HCT116 (cell line): ENCODE measurements around the gene PLVAP. TPM values are rescaled to one million over a fixed set of nuclear protein-coding genes. Genes with fewer than 3 reads are reported as not detected.

Experiments
- ATAC-seq: fragments of 200-7000 bp; cut with Tn5 transposase; 2 replicates; pipeline ENCODE4 v1.9.1; 2020; ENCODE audit warnings: mild to moderate bottlenecking, moderate library complexity
- BruUV-seq: library from RNA; stranded (reverse); fragments of 400-500 nt; replicated peaks from 2 replicates; lab custom pipeline; 2021; lab: Mats Ljungman, UMichigan
- CTCF ChIA-PET: fragments of 300-600 bp; sonication (Branson Sonifier 250); formaldehyde crosslinking; loops from one replicate; lab custom pipeline; 2021; ENCODE audit warnings: antibody characterized with exemption; lab: Charles Lee
- POLR2A ChIA-PET: fragments of 300-600, 350-600 bp; sonication (Branson Sonifier 250); formaldehyde crosslinking; loops from one replicate; lab custom pipeline; 2021; ENCODE audit warnings: antibody characterized with exemption; lab: Charles Lee
- RAD21 ChIA-PET, 2 experiments: fragments of 300-600 bp; sonication (Branson Sonifier 250); formaldehyde crosslinking; loops; one replicate each; lab custom pipeline; 2023; ENCODE audit warnings: low total read pairs in 2 of 2; ENCODE audit not compliant: uncharacterized antibody in 2 of 2, unreplicated experiment in 2 of 2, low non-redundant PET in 1 of 2; lab: Charles Lee
- DNase-seq: peaks from one replicate; pipeline ENCODE4 v3.0.0-alpha.2; 2010; ENCODE audit warnings: low read depth, low spot score
- H2AFZ ChIP-seq: fragments of 200-600 bp; shearing (Covaris generic), sonication (generic); 2 replicates; pipeline ENCODE4 v1.6.1; 2017; ENCODE audit warnings: low read depth, mixed run types, mixed read lengths, antibody characterized with exemption, low read length; ENCODE audit not compliant: poor library complexity, severe bottlenecking
- H3K27ac ChIP-seq: 2 replicates; pipeline ENCODE4 v1.5.1; 2012; ENCODE audit warnings: low read depth, low read length
- H3K27me3 ChIP-seq: fragments of 200-600 bp; sonication (generic); 2 replicates; pipeline ENCODE4 v1.6.1; 2016; ENCODE audit warnings: mixed run types, low read length, mixed read lengths; ENCODE audit not compliant: insufficient read depth
- H3K36me3 ChIP-seq, 2 experiments: fragments of 200-500 bp in 1 of 2; fragments of 200-600 bp in 1 of 2; sonication (Bioruptor generic) in 1 of 2; sonication (generic) in 1 of 2; 2 replicates each; pipeline versions ENCODE4 v1.5.1 to v1.6.1; 2014 to 2016; ENCODE audit warnings: low read length in 2 of 2, inconsistent platforms in 1 of 2, mixed read lengths in 1 of 2, mixed run types in 1 of 2; ENCODE audit not compliant: insufficient read depth in 2 of 2, control insufficient read depth in 1 of 2
- H3K4me1 ChIP-seq, 2 experiments: fragments of 200-600 bp in 1 of 2; sonication (generic) in 1 of 2; 2 replicates each; pipeline versions ENCODE4 v1.5.1 to v1.6.1; 2012 to 2017; ENCODE audit warnings: low read length in 2 of 2, inconsistent platforms in 1 of 2, mild to moderate bottlenecking in 1 of 2, mixed read lengths in 1 of 2, mixed run types in 1 of 2, moderate library complexity in 1 of 2; ENCODE audit not compliant: insufficient read depth in 2 of 2, control insufficient read depth in 1 of 2
- H3K4me2 ChIP-seq: fragments of 200-600 bp; sonication (generic); 2 replicates; pipeline ENCODE4 v1.6.1; 2017; ENCODE audit warnings: mixed run types, low read length, mixed read lengths
- H3K4me3 ChIP-seq, 2 experiments: fragments of 200-600 bp in 1 of 2; sonication (generic) in 1 of 2; replicated peaks in 1 of 2; 2 replicates each; pipeline ENCODE4 v1.5.1; 2011 to 2016; ENCODE audit warnings: low read length in 2 of 2, control low read depth in 1 of 2, low read depth in 1 of 2, mild to moderate bottlenecking in 1 of 2, mixed read lengths in 1 of 2, mixed run types in 1 of 2
- H3K79me2 ChIP-seq: fragments of 200-600 bp; sonication (generic); 2 replicates; pipeline ENCODE4 v1.6.1; 2017; ENCODE audit warnings: mild to moderate bottlenecking, mixed run types, low read length, moderate library complexity, mixed read lengths; ENCODE audit not compliant: insufficient read depth
- H3K9ac ChIP-seq: fragments of 200-600 bp; sonication (generic); 2 replicates; pipeline ENCODE4 v1.6.1; 2016; ENCODE audit warnings: low read length, mixed read lengths
- H3K9me2 ChIP-seq: fragments of 200-600 bp; sonication (generic), shearing (Covaris generic); 2 replicates; pipeline ENCODE4 v1.6.1; 2017; ENCODE audit warnings: mixed run types, mild to moderate bottlenecking, moderate library complexity; ENCODE audit not compliant: insufficient read depth
- H3K9me3 ChIP-seq, 2 experiments: fragments of 200-500 bp in 1 of 2; fragments of 200-600 bp in 1 of 2; sonication (Bioruptor generic) in 1 of 2; sonication (generic) in 1 of 2; 2 replicates each; pipeline ENCODE4 v1.6.1; 2014 to 2017; ENCODE audit warnings: low read length in 2 of 2, mixed read lengths in 2 of 2, inconsistent platforms in 1 of 2, low read depth in 1 of 2, mild to moderate bottlenecking in 1 of 2, mixed run types in 1 of 2, moderate library complexity in 1 of 2; ENCODE audit not compliant: control insufficient read depth in 1 of 2, insufficient read depth in 1 of 2
- H4K20me1 ChIP-seq: fragments of 200-600 bp; sonication (generic), shearing (Covaris generic); 2 replicates; pipeline ENCODE4 v1.6.1; 2017; ENCODE audit warnings: mixed run types, mild to moderate bottlenecking, moderate library complexity; ENCODE audit not compliant: insufficient read depth
- CBX3 ChIP-seq: IDR thresholded peaks from 2 replicates; pipeline ENCODE4 v1.6.1; 2012; ENCODE audit warnings: low read depth
- CEBPB ChIP-seq: IDR thresholded peaks from 2 replicates; pipeline ENCODE4 v1.6.1; 2012; ENCODE audit warnings: low read depth
- CTCF ChIP-seq, 3 experiments: fragments of 200-600 bp in 1 of 3; sonication (generic) in 1 of 3; IDR thresholded peaks in 2 of 3; conservative IDR thresholded peaks in 1 of 3; 2 replicates each; pipeline ENCODE4 v1.5.1; 2012 to 2017; ENCODE audit warnings: low read depth in 2 of 3, low read length in 2 of 3, antibody characterized with exemption in 1 of 3, borderline replicate concordance in 1 of 3, control low read depth in 1 of 3, mild to moderate bottlenecking in 1 of 3, mixed read lengths in 1 of 3, mixed run types in 1 of 3, moderate library complexity in 1 of 3; ENCODE audit not compliant: insufficient read depth in 1 of 3
- ELF1 ChIP-seq: IDR thresholded peaks from 2 replicates; pipeline ENCODE4 v1.6.1; 2012; ENCODE audit warnings: low read depth, borderline replicate concordance
- FOSL1 ChIP-seq: IDR thresholded peaks from 2 replicates; pipeline ENCODE4 v1.6.1; 2012; ENCODE audit warnings: low read depth
- JUND ChIP-seq: IDR thresholded peaks from 2 replicates; pipeline ENCODE4 v1.6.1; 2012
- POLR2A ChIP-seq: IDR thresholded peaks from 2 replicates; pipeline ENCODE4 v1.7.0; 2011; ENCODE audit warnings: borderline replicate concordance; ENCODE audit not compliant: insufficient read depth, insufficient read length; ENCODE audit errors: extremely low read depth
- RAD21 ChIP-seq: IDR thresholded peaks from 2 replicates; pipeline ENCODE4 v1.6.1; 2012; ENCODE audit warnings: low read depth, mild to moderate bottlenecking
- SP1 ChIP-seq: IDR thresholded peaks from 2 replicates; pipeline ENCODE4 v1.6.1; 2012; ENCODE audit warnings: low read depth
- TCF7L2 ChIP-seq: IDR thresholded peaks from 2 replicates; pipeline ENCODE4 v1.7.0; 2011; ENCODE audit warnings: borderline replicate concordance, inconsistent platforms; ENCODE audit not compliant: insufficient read depth, insufficient read length; ENCODE audit errors: extremely low read depth
- YY1 ChIP-seq: IDR thresholded peaks from 2 replicates; pipeline ENCODE4 v1.6.1; 2011; ENCODE audit warnings: low read length, low read depth, moderate library complexity, mild to moderate bottlenecking; ENCODE audit not compliant: insufficient replicate concordance; ENCODE audit errors: extremely low read depth
- ZFX ChIP-seq: fragments of 450-650 bp; IDR thresholded peaks from 2 replicates; pipeline ENCODE4 v1.6.1; 2017
- intact Hi-C: fragments of 100-400 bp; cut with micrococcal nuclease; formaldehyde crosslinking; loops from 2 replicates; pipeline ENCODE4 v1.10.0; 2022
- total RNA-seq: library from RNA; stranded (reverse); gene quantifications from one replicate; pipeline ENCODE4 v1.2.1, GENCODE V29; 2021; ENCODE audit not compliant: unreplicated experiment
- TF ChIP-seq, protein P1 (sequence below): IDR thresholded peaks from 2 replicates; pipeline ENCODE4 v1.6.1; 2012
- TF ChIP-seq, protein P2 (sequence below): IDR thresholded peaks from 2 replicates; pipeline ENCODE4 v1.6.1; 2012; ENCODE audit warnings: low read depth
- TF ChIP-seq, protein P3 (sequence below): IDR thresholded peaks from 2 replicates; pipeline ENCODE4 v1.6.1; 2012

The PLVAP gene
- total RNA-seq, 1 experiment from 2014 or later = 0.47 TPM

- H3K27ac ChIP-seq = no peak overlapping the region
- no TSS peak for BruUV-seq
- peaks cover 1% of the 10 kb centered on the region; the same call in 1 of the 2 replicates for H3K79me2 ChIP-seq
- POLR2A ChIA-PET = no interaction called here
- DNase-seq = no peak
- intact Hi-C loops = no loop called here
- CTCF ChIA-PET = no interaction called here
- TF ChIP-seq RAD21 = no peak
- TF ChIP-seq, protein P1, sequence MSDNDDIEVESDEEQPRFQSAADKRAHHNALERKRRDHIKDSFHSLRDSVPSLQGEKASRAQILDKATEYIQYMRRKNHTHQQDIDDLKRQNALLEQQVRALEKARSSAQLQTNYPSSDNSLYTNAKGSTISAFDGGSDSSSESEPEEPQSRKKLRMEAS = no peak
- TF ChIP-seq FOSL1 = no peak
- TF ChIP-seq, protein P2, sequence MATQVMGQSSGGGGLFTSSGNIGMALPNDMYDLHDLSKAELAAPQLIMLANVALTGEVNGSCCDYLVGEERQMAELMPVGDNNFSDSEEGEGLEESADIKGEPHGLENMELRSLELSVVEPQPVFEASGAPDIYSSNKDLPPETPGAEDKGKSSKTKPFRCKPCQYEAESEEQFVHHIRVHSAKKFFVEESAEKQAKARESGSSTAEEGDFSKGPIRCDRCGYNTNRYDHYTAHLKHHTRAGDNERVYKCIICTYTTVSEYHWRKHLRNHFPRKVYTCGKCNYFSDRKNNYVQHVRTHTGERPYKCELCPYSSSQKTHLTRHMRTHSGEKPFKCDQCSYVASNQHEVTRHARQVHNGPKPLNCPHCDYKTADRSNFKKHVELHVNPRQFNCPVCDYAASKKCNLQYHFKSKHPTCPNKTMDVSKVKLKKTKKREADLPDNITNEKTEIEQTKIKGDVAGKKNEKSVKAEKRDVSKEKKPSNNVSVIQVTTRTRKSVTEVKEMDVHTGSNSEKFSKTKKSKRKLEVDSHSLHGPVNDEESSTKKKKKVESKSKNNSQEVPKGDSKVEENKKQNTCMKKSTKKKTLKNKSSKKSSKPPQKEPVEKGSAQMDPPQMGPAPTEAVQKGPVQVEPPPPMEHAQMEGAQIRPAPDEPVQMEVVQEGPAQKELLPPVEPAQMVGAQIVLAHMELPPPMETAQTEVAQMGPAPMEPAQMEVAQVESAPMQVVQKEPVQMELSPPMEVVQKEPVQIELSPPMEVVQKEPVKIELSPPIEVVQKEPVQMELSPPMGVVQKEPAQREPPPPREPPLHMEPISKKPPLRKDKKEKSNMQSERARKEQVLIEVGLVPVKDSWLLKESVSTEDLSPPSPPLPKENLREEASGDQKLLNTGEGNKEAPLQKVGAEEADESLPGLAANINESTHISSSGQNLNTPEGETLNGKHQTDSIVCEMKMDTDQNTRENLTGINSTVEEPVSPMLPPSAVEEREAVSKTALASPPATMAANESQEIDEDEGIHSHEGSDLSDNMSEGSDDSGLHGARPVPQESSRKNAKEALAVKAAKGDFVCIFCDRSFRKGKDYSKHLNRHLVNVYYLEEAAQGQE = no peak
- TF ChIP-seq ZFX = no peak
- no peak for TF ChIP-seq YY1
- no peak for TF ChIP-seq POLR2A
- no peak for TF ChIP-seq TCF7L2
- TF ChIP-seq CEBPB = no peak
- TF ChIP-seq CTCF (IDR thresholded peaks at IDR 0.05 in 2 of 3, conservative IDR thresholded peaks at IDR 0.05 in 1 of 3; ENCODE audit: borderline replicate concordance in 1 of 3, insufficient read depth in 1 of 3, low read depth in 2 of 3, low read length in 2 of 3) = no peak
- TF ChIP-seq CBX3 = no peak
- no peak for TF ChIP-seq ELF1
- no peak for TF ChIP-seq SP1
- no peak for TF ChIP-seq JUND
- TF ChIP-seq, protein P3, sequence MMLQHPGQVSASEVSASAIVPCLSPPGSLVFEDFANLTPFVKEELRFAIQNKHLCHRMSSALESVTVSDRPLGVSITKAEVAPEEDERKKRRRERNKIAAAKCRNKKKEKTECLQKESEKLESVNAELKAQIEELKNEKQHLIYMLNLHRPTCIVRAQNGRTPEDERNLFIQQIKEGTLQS = no peak
- TF ChIP-seq, all 23 proteins: peak for 0
- Histone ChIP-seq H3K4me1 (peaks cover 5 to 15% of the 10 kb centered on the region in 2 experiments; a peak in 3 of 4 replicates), H3K27me3 (no peaks in the 10 kb centered on the region), H3K9me3 (no peaks in the 10 kb centered on the region), H3K9ac (no peak overlapping the region), H3K4me3 (no peak overlapping the region), H2AFZ (no peak overlapping the region), H3K4me2 (no peak overlapping the region), H3K36me3 (no peaks in the 10 kb centered on the region), H4K20me1 (no peaks in the 10 kb centered on the region), H3K9me2 (no peaks in the 10 kb centered on the region)
- ATAC-seq = no peak
- RAD21 ChIA-PET = no interaction called here
Measured at GRCh38 chr19:17415121-17415520, 38.0 kb upstream of the PLVAP start.
